HepG2 (cell line): ENCODE measurements around the gene B9D2. TPM values are rescaled to one million over a fixed set of nuclear protein-coding genes. Genes with fewer than 3 reads are reported as not detected.

ENCODE experiments used
- AFF4 ChIP-seq: sonication (generic); formaldehyde crosslinking; IDR thresholded peaks from 2 replicates; pipeline ENCODE4 v1.4.0; 2020; ENCODE audit warnings: missing genetic modification reagents
- CEBPB ChIP-seq: IDR thresholded peaks from 2 replicates; pipeline ENCODE4 v1.6.1; 2011; ENCODE audit warnings: low read depth, low read length, improper control_type of control experiment, borderline replicate concordance
- CSRNP1 ChIP-seq: sonication (generic); formaldehyde crosslinking; IDR thresholded peaks from 2 replicates; pipeline ENCODE4 v1.8.1; 2023; ENCODE audit warnings: mild to moderate bottlenecking, missing genetic modification reagents
- HNF1A ChIP-seq, 2 experiments: sonication (generic) in 1 of 2; formaldehyde crosslinking in 1 of 2; IDR thresholded peaks; 2 replicates each; pipeline versions ENCODE4 v1.4.0 to v1.6.1; 2016 to 2020; ENCODE audit warnings: borderline replicate concordance in 1 of 2, low read depth in 1 of 2, mild to moderate bottlenecking in 1 of 2, missing genetic modification reagents in 1 of 2
- IRF9 ChIP-seq: sonication (generic); formaldehyde crosslinking; IDR thresholded peaks from 2 replicates; pipeline ENCODE4 v1.8.0; 2022; ENCODE audit warnings: missing genetic modification reagents, mild to moderate bottlenecking, borderline replicate concordance
- MEIS1 ChIP-seq: sonication (generic); formaldehyde crosslinking; IDR thresholded peaks from 2 replicates; pipeline ENCODE4 v1.9.0; 2021; ENCODE audit warnings: mild to moderate bottlenecking, missing genetic modification reagents, moderate library complexity, borderline replicate concordance
- MYNN ChIP-seq: sonication (generic); formaldehyde crosslinking; IDR thresholded peaks from 2 replicates; pipeline ENCODE4 v1.4.0; 2020; ENCODE audit warnings: mild to moderate bottlenecking, low read depth, missing genetic modification reagents
- RAD21 ChIP-seq: fragments of 450-650 bp; formaldehyde crosslinking; IDR thresholded peaks from 2 replicates; pipeline ENCODE4 v1.5.0; 2020; ENCODE audit warnings: mild to moderate bottlenecking
- TCF7L2 ChIP-seq: IDR thresholded peaks from 2 replicates; pipeline ENCODE4 v1.6.1; 2011; ENCODE audit warnings: mild to moderate bottlenecking, low read depth, low read length, moderate library complexity
- ZBTB38 ChIP-seq: sonication (generic); formaldehyde crosslinking; IDR thresholded peaks from 2 replicates; pipeline ENCODE4 v1.5.1; 2020; ENCODE audit warnings: mild to moderate bottlenecking, missing genetic modification reagents
- ZNF296 ChIP-seq: sonication (generic); formaldehyde crosslinking; conservative IDR thresholded peaks from 2 replicates; pipeline ENCODE4 v1.5.0; 2020; ENCODE audit warnings: mild to moderate bottlenecking, missing genetic modification reagents
- ZNF501 ChIP-seq: sonication (generic); formaldehyde crosslinking; IDR thresholded peaks from 2 replicates; pipeline ENCODE4 v1.5.1; 2020; ENCODE audit warnings: mild to moderate bottlenecking, moderate library complexity, missing genetic modification reagents
- ZNF770 ChIP-seq: sonication (generic); formaldehyde crosslinking; IDR thresholded peaks from 2 replicates; pipeline ENCODE4 v1.5.0; 2020; ENCODE audit warnings: mild to moderate bottlenecking, missing genetic modification reagents
- polyA plus RNA-seq, 8 experiments: library from polyadenylated mRNA; depleted of rRNA in 3 of 8; stranded (reverse) in 7 of 8; unstranded in 1 of 8; fragments of >200 nt; fragmentation: Illumina TruSeq in 4 of 8; extraction: Trizol in 4 of 8; gene quantifications; 2 replicates each; pipeline versions ENCODE4 v1.2.1 to v1.2.3, GENCODE V29; 2011 to 2016; ENCODE audit warnings: low read depth in 4 of 8, missing spikeins in 1 of 8, mixed read lengths in 1 of 8; ENCODE audit not compliant: insufficient read depth in 1 of 8
- total RNA-seq, 5 experiments: library from RNA; depleted of rRNA; stranded (reverse); fragments of >200 nt; fragmentation: Illumina TruSeq; extraction: Trizol; gene quantifications; 2 replicates each; pipeline ENCODE4 v1.2.3, GENCODE V29; 2016; ENCODE audit warnings: low read depth in 1 of 5

Gene B9D2
- total and polyA plus RNA-seq, 2 of the 13 experiments (the other 11 are each of a cell fraction or from before 2014, with no cell fraction given), result 3.1 to 4.4 TPM

- TF ChIP-seq AFF4 (CRISPR knock-in tag) (no peak), IRF9 (CRISPR knock-in tag) (peak; percentile 68; the same call in 1 of the 2 replicates), ZNF770 (CRISPR knock-in tag) (no peak; the same call in 1 of the 2 replicates), CSRNP1 (CRISPR knock-in tag) (peak; percentile 55; the same call in 1 of the 2 replicates), MYNN (0 out of 2 replicates have a peak, but pooled peaks have one; percentile 78), TCF7L2 (no peak), CEBPB (no peak), RAD21 (peak; percentile 24; the same call in 1 of the 2 replicates), ZNF296 (no peak), MEIS1 (no peak), ZBTB38 (CRISPR knock-in tag) (peak; percentile 42; the same call in 1 of the 2 replicates), ZNF501 (CRISPR knock-in tag) (peak; percentile 73; the same call in 1 of the 2 replicates), HNF1A (IDR thresholded peaks at IDR 0.05; ENCODE audit: low read depth) (no peak), HNF1A (CRISPR knock-in tag; IDR thresholded peaks at IDR 0.05; ENCODE audit: borderline replicate concordance) (peak; percentile 60; the same call in 1 of the 2 replicates)
These were observed 53.7 kb downstream of the B9D2 start, which contains the start of gene CCDC97 (continued) for GRCh38 chr19:41310033-41310831.
